ENCODE measurements around the gene MAN1A1.

DNA sequence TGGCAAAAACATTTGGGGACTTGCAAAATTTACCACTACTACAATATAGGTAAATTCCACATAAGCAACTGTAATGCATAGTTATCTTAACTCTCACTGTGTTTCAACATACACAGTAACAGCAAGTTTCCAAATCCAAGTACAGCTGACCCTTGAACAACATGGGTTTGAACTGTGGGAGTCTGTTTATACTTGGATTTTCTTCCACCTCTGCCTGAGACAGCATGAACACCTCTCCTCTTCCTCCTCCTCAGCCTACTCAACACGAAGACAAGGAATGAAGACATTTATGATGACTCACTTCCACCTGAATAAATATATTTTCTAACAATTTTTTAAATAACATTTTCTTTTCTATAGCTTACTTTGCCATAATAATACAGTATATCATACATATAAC, 25.6 kb downstream of the MAN1A1 start:
- TF ChIP-seq, protein P1, sequence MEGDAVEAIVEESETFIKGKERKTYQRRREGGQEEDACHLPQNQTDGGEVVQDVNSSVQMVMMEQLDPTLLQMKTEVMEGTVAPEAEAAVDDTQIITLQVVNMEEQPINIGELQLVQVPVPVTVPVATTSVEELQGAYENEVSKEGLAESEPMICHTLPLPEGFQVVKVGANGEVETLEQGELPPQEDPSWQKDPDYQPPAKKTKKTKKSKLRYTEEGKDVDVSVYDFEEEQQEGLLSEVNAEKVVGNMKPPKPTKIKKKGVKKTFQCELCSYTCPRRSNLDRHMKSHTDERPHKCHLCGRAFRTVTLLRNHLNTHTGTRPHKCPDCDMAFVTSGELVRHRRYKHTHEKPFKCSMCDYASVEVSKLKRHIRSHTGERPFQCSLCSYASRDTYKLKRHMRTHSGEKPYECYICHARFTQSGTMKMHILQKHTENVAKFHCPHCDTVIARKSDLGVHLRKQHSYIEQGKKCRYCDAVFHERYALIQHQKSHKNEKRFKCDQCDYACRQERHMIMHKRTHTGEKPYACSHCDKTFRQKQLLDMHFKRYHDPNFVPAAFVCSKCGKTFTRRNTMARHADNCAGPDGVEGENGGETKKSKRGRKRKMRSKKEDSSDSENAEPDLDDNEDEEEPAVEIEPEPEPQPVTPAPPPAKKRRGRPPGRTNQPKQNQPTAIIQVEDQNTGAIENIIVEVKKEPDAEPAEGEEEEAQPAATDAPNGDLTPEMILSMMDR (IDR thresholded peaks at IDR 0.05 in 4 of 5, conservative IDR thresholded peaks at IDR 0.05 in 1 of 5): no peak
- TF ChIP-seq POLR2A (IDR thresholded peaks at IDR 0.05): no peak

All from gastrocnemius medialis (tissue), 4 donors.